Large intestine (tissue), 3 donors: ENCODE measurements around the gene DRG2. TPM values are rescaled to one million over a fixed set of nuclear protein-coding genes. Genes with fewer than 3 reads are reported as not detected.

Experiments used
- DNase-seq, 2 donors: peaks; one replicate each; pipeline versions ENCODE4 v3.0.0 to v3.0.0-alpha.2; 2013
- H3K27ac ChIP-seq: one replicate; pipeline ENCODE4 v1.5.1; 2013; ENCODE audit warnings: low read length
- H3K27me3 ChIP-seq: 2 replicates; pipeline ENCODE4 v1.6.1; 2013; ENCODE audit warnings: low read length; ENCODE audit not compliant: control insufficient read depth, insufficient read depth
- H3K36me3 ChIP-seq: 2 replicates; pipeline ENCODE4 v1.6.1; 2013; ENCODE audit warnings: low read length; ENCODE audit not compliant: control insufficient read depth, insufficient read depth
- H3K4me1 ChIP-seq: one replicate; pipeline ENCODE4 v1.6.1; 2013; ENCODE audit warnings: low read length; ENCODE audit not compliant: control insufficient read depth, insufficient read depth
- H3K4me3 ChIP-seq: one replicate; pipeline ENCODE4 v1.5.1; 2013; ENCODE audit warnings: low read length
- H3K9me3 ChIP-seq: one replicate; pipeline ENCODE4 v1.6.1; 2013; ENCODE audit warnings: mild to moderate bottlenecking, low read depth, low read length, moderate library complexity; ENCODE audit not compliant: control insufficient read depth
- WGBS: methylation state at CpG from one replicate; pipeline ENCODE4 v1.1.5; 2013; ENCODE audit warnings: low lambda C conversion rate; ENCODE audit not compliant: insufficient coverage; 5-methylcytosine and 5-hydroxymethylcytosine counted together
- polyA plus RNA-seq: library from polyadenylated mRNA; unstranded; fragments of 120-200 nt; gene quantifications from one replicate; pipeline ENCODE4 v1.2.1, GENCODE V29; 2013

Gene DRG2
- polyA plus RNA-seq, 1 donor = 38.1 TPM

GRCh38 chr17:18142417-18142816, 54.7 kb downstream of the DRG2 start:
- peaks cover 3% of the 10 kb centered on the region for H3K4me1 ChIP-seq
- H3K27ac ChIP-seq = no peak overlapping the region
- no peak for DNase-seq
- WGBS = no CpG with 5 or more reads among the region's 3 CpGs
- H3K4me3 ChIP-seq = no peak overlapping the region
- no peaks in the 10 kb centered on the region for H3K9me3 ChIP-seq
- H3K27me3 ChIP-seq = no peaks in the 10 kb centered on the region
- no peaks in the 10 kb centered on the region for H3K36me3 ChIP-seq

GRCh38 chr17:18143044-18143936, 55.5 kb downstream of the DRG2 start:
- no CpG with 5 or more reads among the region's 18 CpGs for WGBS
- peaks cover 3% of the 10 kb centered on the region for H3K4me1 ChIP-seq
- no peak overlapping the region for H3K27ac ChIP-seq
- no peaks in the 10 kb centered on the region for H3K9me3 ChIP-seq
- no peak overlapping the region for H3K4me3 ChIP-seq
- H3K36me3 ChIP-seq = no peaks in the 10 kb centered on the region
- no peak for DNase-seq
- H3K27me3 ChIP-seq = no peaks in the 10 kb centered on the region

- Histone ChIP-seq H3K36me3 (no peaks in the 10 kb centered on the region), H3K4me1 (peaks cover 3% of the 10 kb centered on the region), H3K4me3 (no peak overlapping the region), H3K27me3 (no peaks in the 10 kb centered on the region), H3K9me3 (no peaks in the 10 kb centered on the region), H3K27ac (no peak overlapping the region)
- WGBS = no CpG with 5 or more reads among the region's 4 CpGs
- no peak for DNase-seq
Observed at GRCh38 chr17:18144261-18144660, 56.5 kb downstream of the DRG2 start.

GRCh38 chr17:18144855-18145254, 57.1 kb downstream of the DRG2 start:
- Histone ChIP-seq H3K36me3 (no peaks in the 10 kb centered on the region), H3K9me3 (no peaks in the 10 kb centered on the region), H3K4me1 (peaks cover 3% of the 10 kb centered on the region), H3K27ac (no peak overlapping the region), H3K4me3 (no peak overlapping the region), H3K27me3 (no peaks in the 10 kb centered on the region)
- no CpG with 5 or more reads among the region's 1 CpG for WGBS
- DNase-seq = no peak

- no peak overlapping the region for H3K27ac ChIP-seq
- no peaks in the 10 kb centered on the region for H3K27me3 ChIP-seq
- no peak overlapping the region for H3K4me3 ChIP-seq
- no peak for DNase-seq
- WGBS = no CpG with 5 or more reads among the region's 13 CpGs
- no peaks in the 10 kb centered on the region for H3K9me3 ChIP-seq
- H3K36me3 ChIP-seq = no peaks in the 10 kb centered on the region
- H3K4me1 ChIP-seq = peaks cover 3% of the 10 kb centered on the region
Observed at GRCh38 chr17:18145811-18146210, 58.1 kb downstream of the DRG2 start.

GRCh38 chr17:18146259-18146658, 58.5 kb downstream of the DRG2 start:
- Histone ChIP-seq H3K27me3 (no peaks in the 10 kb centered on the region), H3K4me1 (peaks cover 3% of the 10 kb centered on the region), H3K9me3 (no peaks in the 10 kb centered on the region), H3K36me3 (no peaks in the 10 kb centered on the region), H3K27ac (no peak overlapping the region), H3K4me3 (no peak overlapping the region)
- DNase-seq = no peak
- WGBS = no CpG with 5 or more reads among the region's 2 CpGs

GRCh38 chr17:18146980-18147379, 59.2 kb downstream of the DRG2 start:
- H3K4me3 ChIP-seq = no peak overlapping the region
- no peak overlapping the region for H3K27ac ChIP-seq
- no peak for DNase-seq
- H3K36me3 ChIP-seq = no peaks in the 10 kb centered on the region
- no peaks in the 10 kb centered on the region for H3K9me3 ChIP-seq
- H3K4me1 ChIP-seq = peaks cover 3% of the 10 kb centered on the region
- no peaks in the 10 kb centered on the region for H3K27me3 ChIP-seq
- no CpG with 5 or more reads among the region's 3 CpGs for WGBS

GRCh38 chr17:18148586-18148985, 60.8 kb downstream of the DRG2 start:
- no peak overlapping the region for H3K27ac ChIP-seq
- no peaks in the 10 kb centered on the region for H3K9me3 ChIP-seq
- no peak for DNase-seq
- no peaks in the 10 kb centered on the region for H3K36me3 ChIP-seq
- no peaks in the 10 kb centered on the region for H3K27me3 ChIP-seq
- no peaks in the 10 kb centered on the region for H3K4me1 ChIP-seq
- no peak overlapping the region for H3K4me3 ChIP-seq
- no CpG with 5 or more reads among the region's 7 CpGs for WGBS

GRCh38 chr17:18151290-18151689, 63.5 kb downstream of the DRG2 start:
- Histone ChIP-seq H3K4me1 (peaks cover 3% of the 10 kb centered on the region), H3K36me3 (no peaks in the 10 kb centered on the region), H3K4me3 (no peak overlapping the region), H3K9me3 (no peaks in the 10 kb centered on the region), H3K27ac (no peak overlapping the region), H3K27me3 (no peaks in the 10 kb centered on the region)
- no peak for DNase-seq
- no CpG with 5 or more reads among the region's 9 CpGs for WGBS

GRCh38 chr17:18155179-18155578, 67.4 kb downstream of the DRG2 start:
- no CpG with 5 or more reads among the region's 14 CpGs for WGBS

More at GRCh38 chr17:18155179-18155578, 67.4 kb downstream of the DRG2 start:
- no peaks in the 10 kb centered on the region for H3K9me3 ChIP-seq
- no peak overlapping the region for H3K27ac ChIP-seq
- peaks cover 15% of the 10 kb centered on the region for H3K4me1 ChIP-seq
- DNase-seq = no peak
- H3K4me3 ChIP-seq = no peak overlapping the region
- no peaks in the 10 kb centered on the region for H3K27me3 ChIP-seq
- no peaks in the 10 kb centered on the region for H3K36me3 ChIP-seq
